ENCODE data around the gene MEGF6.

DNA sequence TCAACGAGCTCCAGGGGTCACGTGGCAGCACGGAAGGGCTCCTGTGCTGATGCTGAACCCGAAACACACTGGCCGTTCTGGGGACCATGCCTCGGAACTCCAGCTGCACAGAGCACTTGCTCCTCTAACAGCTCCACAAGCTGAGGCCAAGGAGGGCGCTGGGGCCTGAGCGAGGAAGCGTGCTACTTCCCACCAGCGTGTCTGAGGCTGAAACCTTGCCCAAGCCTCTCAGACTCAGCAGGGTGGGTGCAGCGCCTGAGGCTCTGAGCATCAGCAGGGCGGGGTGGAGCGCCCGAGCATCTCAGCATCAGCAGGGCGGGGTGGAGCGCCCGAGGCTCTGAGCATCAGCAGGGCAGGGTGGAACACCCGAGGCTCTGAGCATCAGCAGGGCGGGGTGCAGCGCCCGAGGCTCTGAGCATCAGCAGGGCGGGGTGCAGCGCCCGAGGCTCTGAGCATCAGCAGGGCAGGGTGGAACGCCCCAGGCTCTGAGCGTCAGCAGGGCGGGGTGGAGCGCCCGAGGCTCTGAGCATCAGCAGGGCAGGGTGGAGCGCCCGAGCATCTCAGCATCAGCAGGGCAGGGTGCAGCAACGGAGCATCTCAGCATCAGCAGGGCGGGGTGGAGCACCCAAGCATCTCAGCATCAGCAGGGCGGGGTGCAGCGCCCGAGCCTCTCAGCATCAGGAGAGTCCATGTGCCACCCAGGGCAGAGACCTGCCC lies 29.0 kb upstream of the MEGF6 start:
- TF ChIP-seq, protein P1, sequence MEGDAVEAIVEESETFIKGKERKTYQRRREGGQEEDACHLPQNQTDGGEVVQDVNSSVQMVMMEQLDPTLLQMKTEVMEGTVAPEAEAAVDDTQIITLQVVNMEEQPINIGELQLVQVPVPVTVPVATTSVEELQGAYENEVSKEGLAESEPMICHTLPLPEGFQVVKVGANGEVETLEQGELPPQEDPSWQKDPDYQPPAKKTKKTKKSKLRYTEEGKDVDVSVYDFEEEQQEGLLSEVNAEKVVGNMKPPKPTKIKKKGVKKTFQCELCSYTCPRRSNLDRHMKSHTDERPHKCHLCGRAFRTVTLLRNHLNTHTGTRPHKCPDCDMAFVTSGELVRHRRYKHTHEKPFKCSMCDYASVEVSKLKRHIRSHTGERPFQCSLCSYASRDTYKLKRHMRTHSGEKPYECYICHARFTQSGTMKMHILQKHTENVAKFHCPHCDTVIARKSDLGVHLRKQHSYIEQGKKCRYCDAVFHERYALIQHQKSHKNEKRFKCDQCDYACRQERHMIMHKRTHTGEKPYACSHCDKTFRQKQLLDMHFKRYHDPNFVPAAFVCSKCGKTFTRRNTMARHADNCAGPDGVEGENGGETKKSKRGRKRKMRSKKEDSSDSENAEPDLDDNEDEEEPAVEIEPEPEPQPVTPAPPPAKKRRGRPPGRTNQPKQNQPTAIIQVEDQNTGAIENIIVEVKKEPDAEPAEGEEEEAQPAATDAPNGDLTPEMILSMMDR (IDR thresholded peaks at IDR 0.05) = no peak
- TF ChIP-seq POLR2AphosphoS5 (IDR thresholded peaks at IDR 0.05) = no peak
- no peak for TF ChIP-seq POLR2A (IDR thresholded peaks at IDR 0.05)
- TF ChIP-seq EP300 (IDR thresholded peaks at IDR 0.05; ENCODE audit: low read depth) = no peak
